Epithelial cell of proximal tubule (primary cell): ENCODE data around the gene LINGO1. TPM values are rescaled to one million over a fixed set of nuclear protein-coding genes. Genes with fewer than 3 reads are reported as not detected.
A peak's percentile ranks its signal among the peaks of the same experiment; 100 is the strongest.

Source experiments
- DNase-seq: peaks from one replicate; pipeline ENCODE4 v3.0.0-alpha.2; 2011; ENCODE audit warnings: low read depth
- H3K4me3 ChIP-seq: 2 replicates; pipeline ENCODE4 v1.5.1; 2011; ENCODE audit warnings: low read depth, mild to moderate bottlenecking, low read length
- total RNA-seq: library from RNA; depleted of rRNA; stranded (reverse); fragments of >200 nt; gene quantifications from 2 replicates; pipeline ENCODE4 v1.2.3, GENCODE V29; 2015
- TF ChIP-seq, protein P1 (sequence below): conservative IDR thresholded peaks from 2 replicates; pipeline ENCODE4 v1.5.1; 2012; ENCODE audit warnings: low read depth, mild to moderate bottlenecking, low read length

Gene LINGO1
- total RNA-seq, 1 donor from 2014 or later, result not detected

DNA sequence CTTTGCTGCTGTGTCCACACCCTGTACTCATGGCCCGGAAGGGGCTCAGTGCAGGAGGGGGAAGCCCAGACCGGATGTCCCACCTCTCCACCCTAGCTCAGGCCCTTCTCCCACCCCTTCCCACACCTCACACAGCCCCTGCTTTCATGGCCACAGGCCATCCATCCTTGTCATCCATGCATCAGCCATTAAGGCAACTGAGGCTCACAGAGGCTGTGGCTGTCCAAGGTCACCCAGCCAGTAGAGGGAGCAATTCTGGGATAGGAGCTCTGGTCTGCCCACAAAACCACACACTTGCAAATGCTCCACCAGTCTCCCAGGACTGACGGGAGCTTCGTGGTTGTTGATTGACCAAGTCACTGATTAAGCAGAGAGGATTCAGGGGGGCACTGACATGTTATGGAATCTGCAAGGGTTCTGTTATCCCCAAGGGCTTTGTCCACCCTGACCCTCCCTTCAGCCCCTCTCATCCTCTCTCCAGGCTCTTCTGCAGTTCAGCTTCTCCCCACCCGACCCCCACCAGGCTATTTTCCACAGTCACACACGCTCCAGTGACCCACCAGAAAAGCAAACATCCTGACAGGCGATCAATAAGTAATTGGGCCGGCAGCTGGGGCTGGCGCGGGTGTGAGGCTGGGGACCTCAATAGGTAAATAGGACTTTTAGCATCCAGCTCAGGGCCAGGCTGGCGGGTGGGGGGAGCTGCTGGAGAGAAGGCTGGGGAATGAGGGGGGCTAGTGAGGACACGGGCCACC, 15.1 kb downstream of the LINGO1 start:
- TF ChIP-seq, protein P1, sequence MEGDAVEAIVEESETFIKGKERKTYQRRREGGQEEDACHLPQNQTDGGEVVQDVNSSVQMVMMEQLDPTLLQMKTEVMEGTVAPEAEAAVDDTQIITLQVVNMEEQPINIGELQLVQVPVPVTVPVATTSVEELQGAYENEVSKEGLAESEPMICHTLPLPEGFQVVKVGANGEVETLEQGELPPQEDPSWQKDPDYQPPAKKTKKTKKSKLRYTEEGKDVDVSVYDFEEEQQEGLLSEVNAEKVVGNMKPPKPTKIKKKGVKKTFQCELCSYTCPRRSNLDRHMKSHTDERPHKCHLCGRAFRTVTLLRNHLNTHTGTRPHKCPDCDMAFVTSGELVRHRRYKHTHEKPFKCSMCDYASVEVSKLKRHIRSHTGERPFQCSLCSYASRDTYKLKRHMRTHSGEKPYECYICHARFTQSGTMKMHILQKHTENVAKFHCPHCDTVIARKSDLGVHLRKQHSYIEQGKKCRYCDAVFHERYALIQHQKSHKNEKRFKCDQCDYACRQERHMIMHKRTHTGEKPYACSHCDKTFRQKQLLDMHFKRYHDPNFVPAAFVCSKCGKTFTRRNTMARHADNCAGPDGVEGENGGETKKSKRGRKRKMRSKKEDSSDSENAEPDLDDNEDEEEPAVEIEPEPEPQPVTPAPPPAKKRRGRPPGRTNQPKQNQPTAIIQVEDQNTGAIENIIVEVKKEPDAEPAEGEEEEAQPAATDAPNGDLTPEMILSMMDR, result peak; percentile 67
- H3K4me3 ChIP-seq, result no peak overlapping the region
- DNase-seq, result peak; percentile 12

DNA sequence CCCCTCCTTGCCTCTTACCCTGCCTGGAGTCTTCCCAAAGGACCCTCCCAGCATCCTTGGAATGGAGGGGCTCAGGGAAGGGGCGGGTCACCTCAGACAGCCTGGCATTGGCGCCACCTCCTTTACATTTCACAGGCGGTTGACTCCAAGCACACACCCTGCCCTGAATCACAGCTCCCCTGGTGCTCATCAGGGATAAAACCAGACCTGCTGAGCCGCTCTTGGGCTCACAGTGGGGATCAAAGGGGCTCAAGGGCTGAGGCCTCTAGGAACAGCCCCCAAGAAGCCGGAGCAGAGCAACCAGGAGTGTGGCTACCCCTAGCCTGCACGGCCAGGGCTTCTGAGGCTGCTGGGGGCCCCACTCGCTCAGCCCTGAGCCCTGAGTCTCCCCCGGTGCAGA, 16.6 kb downstream of the LINGO1 start:
- no peak overlapping the region for H3K4me3 ChIP-seq
- TF ChIP-seq, protein P1, result no peak
- DNase-seq, result no peak

DNA sequence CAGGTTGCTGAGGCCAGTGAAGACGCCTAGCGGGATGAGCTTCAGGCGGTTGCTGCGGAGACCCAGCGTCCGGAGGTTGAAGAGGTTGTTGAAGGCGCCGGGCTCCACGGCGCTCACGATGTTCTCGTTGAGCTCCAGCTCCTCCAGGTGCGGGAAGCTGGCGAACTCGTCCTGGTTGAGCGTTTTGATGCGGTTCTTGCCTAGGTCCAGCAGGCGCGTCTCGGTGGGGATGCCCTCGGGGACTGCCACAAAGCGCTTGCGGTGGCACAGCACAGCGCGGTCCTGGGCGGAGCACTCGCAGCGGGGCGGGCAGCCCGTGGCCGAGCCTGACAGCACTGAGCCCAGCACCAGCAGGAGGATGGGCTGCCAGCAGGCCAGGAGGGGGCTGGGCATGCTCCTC, 17.2 kb downstream of the LINGO1 start:
- H3K4me3 ChIP-seq, result no peak overlapping the region
- no peak for DNase-seq
- TF ChIP-seq, protein P1, result no peak

DNA sequence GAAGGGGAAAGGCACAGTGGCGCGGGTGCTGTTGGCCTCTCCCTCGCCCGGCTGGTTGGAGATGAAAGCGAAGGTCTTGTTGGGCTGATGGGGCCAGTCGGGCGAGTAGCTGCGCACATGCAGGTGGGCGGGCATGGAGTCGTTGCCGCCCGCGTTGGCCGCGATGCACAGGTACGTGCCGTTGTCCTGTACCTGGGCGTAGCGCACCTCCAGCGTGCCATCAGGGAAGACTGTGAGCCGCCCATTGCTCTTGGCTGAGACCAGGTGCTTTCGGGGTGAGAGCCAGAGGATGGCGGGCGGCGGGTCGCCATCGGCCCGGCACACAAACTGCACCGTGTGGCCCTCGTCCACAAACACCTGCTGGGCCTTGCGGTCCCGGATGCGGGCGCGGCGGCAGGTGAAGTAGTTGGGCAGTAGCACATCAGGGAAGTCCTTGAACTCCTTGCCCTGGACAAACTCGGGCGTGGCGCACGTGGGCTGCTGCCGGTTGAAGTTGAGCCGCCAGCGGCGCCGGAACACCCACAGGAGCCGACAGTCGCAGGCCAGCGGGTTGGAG, 18.4 kb downstream of the LINGO1 start:
- TF ChIP-seq, protein P1, result no peak
- no peak overlapping the region for H3K4me3 ChIP-seq
- DNase-seq, result no peak

DNA sequence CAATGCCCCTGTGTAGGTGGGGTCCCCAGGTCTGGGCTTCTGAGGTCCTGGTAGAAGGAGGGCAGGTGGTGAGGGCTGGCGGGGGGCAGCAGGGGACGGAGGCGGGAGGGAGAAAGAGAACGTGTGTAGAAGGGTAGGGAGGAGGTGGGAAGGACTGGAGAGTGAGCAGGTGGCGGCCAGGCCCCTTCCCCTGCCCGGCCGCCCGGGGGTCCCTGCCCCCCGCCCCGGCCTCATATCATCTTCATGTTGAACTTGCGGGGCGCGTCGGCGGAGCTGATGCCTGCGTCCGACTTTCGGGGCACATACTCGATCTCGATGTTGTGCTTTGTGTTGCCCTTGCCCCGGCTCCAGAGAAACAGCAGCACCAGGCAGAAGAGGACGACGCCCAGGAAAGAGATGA, 18.9 kb downstream of the LINGO1 start:
- TF ChIP-seq, protein P1, result no peak

DNA sequence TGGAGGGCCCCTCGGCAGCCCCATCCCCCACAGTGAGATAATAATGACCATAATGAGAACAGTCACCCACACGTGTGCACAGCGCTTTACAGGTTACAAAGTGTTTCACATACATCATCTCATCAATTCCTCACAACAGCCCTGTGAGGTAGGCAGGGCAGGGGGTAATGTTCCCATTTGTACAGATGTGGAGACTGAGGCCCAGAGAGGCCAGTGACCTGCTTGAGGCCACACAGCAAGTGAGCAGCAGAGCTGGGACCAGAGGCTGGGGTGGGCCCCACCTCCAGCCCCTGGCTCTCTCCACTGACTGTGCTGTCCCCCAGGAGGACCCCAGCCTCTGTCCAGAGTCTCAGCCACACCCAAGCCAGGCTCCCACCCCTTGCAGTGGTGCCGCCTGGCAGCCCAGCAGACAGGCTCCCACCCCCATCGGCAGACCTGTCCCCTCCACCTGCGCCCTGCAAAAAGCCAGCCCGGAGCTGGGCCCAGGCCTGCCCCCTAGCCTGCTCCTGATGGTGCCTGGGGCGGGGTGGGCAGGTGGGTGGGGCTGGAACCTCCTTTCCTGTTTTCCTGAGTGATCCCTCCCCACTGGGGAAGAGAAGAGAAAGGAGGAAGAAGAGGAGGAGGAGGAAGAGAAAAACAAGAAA, 19.6 kb downstream of the LINGO1 start:
- H3K4me3 ChIP-seq, result no peak overlapping the region
- TF ChIP-seq, protein P1, result no peak
- no peak for DNase-seq

More for the DNA sequence above, 18.9 kb downstream of the LINGO1 start:
- DNase-seq, result no peak
- H3K4me3 ChIP-seq, result no peak overlapping the region
